Upper lobe of left lung (tissue), 6 donors: ENCODE measurements around the gene FOXJ2. TPM values are rescaled to one million over a fixed set of nuclear protein-coding genes. Genes with fewer than 3 reads are reported as not detected.
"Not testable (repeated sequence)": the region's sequence is repeated elsewhere in the genome, so short reads cannot be mapped to it uniquely, and the experiment has no call there.

Experiments used
- ATAC-seq, 2 donors: fragments of 200-7000 bp; cut with Tn5 transposase; one replicate each; pipeline ENCODE4 v1.9.1; 2022; ENCODE audit warnings: mild to moderate bottlenecking in 2 of 2, moderate library complexity in 2 of 2; ENCODE audit not compliant: low FRiP score in 2 of 2
- DNase-seq, 2 donors: peaks; one replicate each; pipeline ENCODE4 v3.0.0-alpha.2; 2019 to 2020
- H3K27ac ChIP-seq, 4 donors: fragments of 200-600 bp; sonication (generic); one replicate each; pipeline ENCODE4 v1.5.1; 2016 to 2019
- H3K27me3 ChIP-seq, 4 donors: fragments of 200-600 bp; sonication (generic); one replicate each; pipeline ENCODE4 v1.5.1; 2017 to 2019
- H3K36me3 ChIP-seq, 4 donors: fragments of 200-600 bp; sonication (generic); one replicate each; pipeline ENCODE4 v1.5.1; 2016 to 2019
- H3K4me1 ChIP-seq, 4 donors: fragments of 200-600 bp; sonication (generic); one replicate each; pipeline ENCODE4 v1.5.1; 2018 to 2019
- H3K4me3 ChIP-seq, 4 donors: fragments of 200-600 bp; sonication (generic); one replicate each; pipeline ENCODE4 v1.5.1; 2017 to 2019; ENCODE audit warnings: mild to moderate bottlenecking in 2 of 4, moderate library complexity in 1 of 4
- H3K9me3 ChIP-seq, 4 donors: fragments of 200-600 bp; sonication (generic); one replicate each; pipeline ENCODE4 v1.5.1; 2018 to 2019
- EP300 ChIP-seq, 4 donors: sonication (generic); formaldehyde crosslinking; IDR thresholded peaks; one replicate each; pipeline ENCODE4 v1.5.1; 2017; ENCODE audit warnings: antibody characterized with exemption in 4 of 4, control low read depth in 2 of 4
- POLR2A ChIP-seq, 4 donors: fragments of 450-650 bp; IDR thresholded peaks; one replicate each; pipeline ENCODE4 v1.5.1; 2016 to 2017; ENCODE audit warnings: antibody characterized with exemption in 4 of 4, mild to moderate bottlenecking in 2 of 4
- POLR2AphosphoS5 ChIP-seq, 2 donors: sonication (generic); formaldehyde crosslinking; IDR thresholded peaks; one replicate each; pipeline ENCODE4 v1.5.1; 2017; ENCODE audit warnings: antibody characterized with exemption in 2 of 2
- WGBS, 2 donors: methylation state at CpG; one replicate each; pipeline ENCODE4 v1.1.5; 2017 to 2018; 5-methylcytosine and 5-hydroxymethylcytosine counted together
- total RNA-seq, 6 donors: library from RNA; depleted of rRNA in 4 of 6; stranded (reverse); fragments of >200 nt in 4 of 6; gene quantifications; one replicate each; pipeline versions ENCODE4 v1.1.0 to v1.2.1, GENCODE V29; 2016 to 2021
- TF ChIP-seq, protein P1 (sequence below), 6 experiments: fragments of 450-650 bp in 4 of 6; fragments of 200-600 bp in 2 of 6; sonication (generic) in 2 of 6; IDR thresholded peaks; one replicate each; pipeline ENCODE4 v1.5.1; 2016 to 2019; ENCODE audit warnings: antibody characterized with exemption in 6 of 6
- donor health status: DM: no; HTN: no; CAD: no; lungs with moderate emphysema.
- donor health status: DM: no; HTN: yes; CAD: no; lungs with severe emphysema.

Gene FOXJ2
- 10 to 100 TPM; 14.7 to 25.1 (median 18.4) TPM for total RNA-seq

DNA sequence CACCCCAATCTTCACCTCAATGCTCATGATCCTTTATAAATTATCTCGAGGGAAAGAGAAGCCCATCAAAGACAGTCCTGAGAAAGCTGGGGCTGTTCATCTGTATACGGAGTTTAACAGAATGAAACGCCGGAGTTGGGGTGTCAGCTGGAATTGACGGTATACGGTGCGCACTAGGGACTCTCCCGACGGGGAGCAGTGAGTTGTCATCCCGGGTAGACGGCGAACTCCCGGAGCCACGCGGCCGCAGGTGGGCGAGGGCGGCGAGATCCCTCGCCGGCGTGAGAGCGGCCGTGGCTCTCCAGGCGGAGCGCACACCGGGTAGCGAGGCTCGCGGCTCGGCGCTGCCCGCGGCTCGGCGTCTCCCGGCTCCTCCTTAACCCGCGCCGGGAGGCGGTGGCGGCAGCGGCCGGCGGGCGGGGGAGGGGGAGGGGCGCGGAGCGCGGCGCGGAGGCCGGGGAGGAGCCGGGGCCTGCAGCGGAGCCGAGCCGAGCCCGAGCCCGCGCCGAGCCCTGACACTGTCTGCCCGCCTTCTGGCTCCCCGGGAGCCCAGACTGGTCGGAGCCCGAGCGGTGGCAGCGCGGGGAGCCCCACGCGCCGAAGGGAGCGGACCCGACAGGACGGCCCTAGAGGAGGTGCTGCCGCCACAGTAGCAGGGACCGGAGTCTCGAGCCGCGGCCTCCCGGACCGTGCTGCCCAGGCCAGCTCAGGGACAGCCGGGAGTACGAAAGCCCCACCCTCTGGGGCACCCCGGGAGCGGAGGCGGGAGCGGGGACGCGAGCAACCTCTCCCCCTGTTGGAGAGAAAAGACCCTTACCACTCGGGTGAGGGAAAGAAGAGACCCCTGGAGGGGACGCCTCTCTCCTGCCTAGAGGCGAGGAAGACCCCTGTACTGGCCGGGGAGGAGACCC is at the start of gene FOXJ2:
Gene FOXJ2 (plus strand): TSS at position 475 of the 911 bp plus-strand sequence. CDS start 7,117 bp downstream, outside the sequence.
- ATAC-seq (peak; percentile 91 to 97), DNase-seq (peak; percentile 81 to 98)
- no peaks in the 10 kb centered on the region for H3K9me3 ChIP-seq
- no peaks in the 10 kb centered on the region for H3K36me3 ChIP-seq
- H3K4me3 ChIP-seq: peak within 1 kb of the TSS; percentile 68 to 95 (median 80)
- TF ChIP-seq, protein P1, sequence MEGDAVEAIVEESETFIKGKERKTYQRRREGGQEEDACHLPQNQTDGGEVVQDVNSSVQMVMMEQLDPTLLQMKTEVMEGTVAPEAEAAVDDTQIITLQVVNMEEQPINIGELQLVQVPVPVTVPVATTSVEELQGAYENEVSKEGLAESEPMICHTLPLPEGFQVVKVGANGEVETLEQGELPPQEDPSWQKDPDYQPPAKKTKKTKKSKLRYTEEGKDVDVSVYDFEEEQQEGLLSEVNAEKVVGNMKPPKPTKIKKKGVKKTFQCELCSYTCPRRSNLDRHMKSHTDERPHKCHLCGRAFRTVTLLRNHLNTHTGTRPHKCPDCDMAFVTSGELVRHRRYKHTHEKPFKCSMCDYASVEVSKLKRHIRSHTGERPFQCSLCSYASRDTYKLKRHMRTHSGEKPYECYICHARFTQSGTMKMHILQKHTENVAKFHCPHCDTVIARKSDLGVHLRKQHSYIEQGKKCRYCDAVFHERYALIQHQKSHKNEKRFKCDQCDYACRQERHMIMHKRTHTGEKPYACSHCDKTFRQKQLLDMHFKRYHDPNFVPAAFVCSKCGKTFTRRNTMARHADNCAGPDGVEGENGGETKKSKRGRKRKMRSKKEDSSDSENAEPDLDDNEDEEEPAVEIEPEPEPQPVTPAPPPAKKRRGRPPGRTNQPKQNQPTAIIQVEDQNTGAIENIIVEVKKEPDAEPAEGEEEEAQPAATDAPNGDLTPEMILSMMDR (IDR thresholded peaks at IDR 0.05): peak in 3 of 6 experiments; percentile 9 to 15 (median 15)
- no peak for TF ChIP-seq EP300 (IDR thresholded peaks at IDR 0.05)
- peak; percentile 45 to 69 for TF ChIP-seq POLR2AphosphoS5 (IDR thresholded peaks at IDR 0.05)
- TF ChIP-seq POLR2A (IDR thresholded peaks at IDR 0.05): peak in 3 of 4 donors; percentile 84 to 87 (median 85)
- peak within 1 kb of the TSS; percentile 93 to 99 (median 96) for H3K27ac ChIP-seq
- no peaks in the 10 kb centered on the region for H3K27me3 ChIP-seq
- H3K4me1 ChIP-seq: peaks cover 43 to 49% (median 45%) of the 10 kb centered on the region in 4 donors
- 0 to 1% methylated on average over 16 to 53 of the region's 93 CpGs for WGBS, 2 donors

DNA sequence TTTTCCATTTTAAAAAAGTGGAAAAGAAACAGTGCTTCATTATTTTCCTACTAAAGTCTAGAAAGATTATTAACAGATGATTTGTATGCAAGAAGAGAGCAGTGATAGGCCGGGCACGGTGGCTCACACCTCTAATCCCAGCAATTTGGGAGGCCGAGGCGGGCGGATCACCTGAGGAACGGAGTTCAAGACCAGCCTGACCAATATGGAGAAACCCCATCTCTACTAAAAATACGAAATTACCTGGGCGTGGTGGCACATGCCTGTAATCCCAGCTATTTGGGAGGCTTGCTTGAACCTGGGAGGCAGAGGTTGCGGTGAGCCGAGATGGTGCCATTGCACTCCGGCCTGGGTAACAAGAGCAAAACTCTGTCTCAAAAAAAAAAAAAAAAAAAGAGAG is 49.5 kb upstream of the FOXJ2 start:
- 85 to 92% methylated on average over 11 of the region's 11 CpGs for WGBS, 2 donors

GRCh38 chr12:7983460-7983859 is 49.1 kb upstream of the FOXJ2 start:
- not testable (repeated sequence) for H3K9me3 ChIP-seq, H3K36me3 ChIP-seq, H3K27ac ChIP-seq, ATAC-seq, H3K4me1 ChIP-seq, H3K27me3 ChIP-seq, DNase-seq, H3K4me3 ChIP-seq
- 87 to 95% methylated on average over 1 of the region's 1 CpG for WGBS, 2 donors

More for the DNA sequence above, 49.5 kb upstream of the FOXJ2 start:
- H3K4me3 ChIP-seq, H3K27ac ChIP-seq, H3K27me3 ChIP-seq, H3K9me3 ChIP-seq, H3K36me3 ChIP-seq, DNase-seq, ATAC-seq, H3K4me1 ChIP-seq: not testable (repeated sequence)

DNA sequence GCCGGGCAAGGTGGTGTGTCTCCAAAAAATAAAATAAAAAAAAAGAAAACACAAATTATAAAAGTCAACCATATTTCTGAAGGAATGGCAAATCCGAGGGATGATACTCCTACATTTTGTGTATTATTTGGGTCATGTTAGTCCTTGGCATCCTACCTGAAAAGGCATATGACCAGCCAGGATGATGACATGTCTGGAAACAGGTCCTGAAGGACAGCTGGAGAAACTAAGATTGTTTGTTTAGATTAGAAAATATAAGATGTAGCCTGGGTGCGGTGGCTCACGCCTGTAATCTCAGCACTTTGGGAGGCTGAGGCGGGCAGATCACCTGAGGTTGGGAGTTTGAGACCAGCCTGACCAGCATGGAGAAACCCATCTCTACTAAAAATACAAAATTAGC is 47.6 kb upstream of the FOXJ2 start:
- WGBS, 2 donors: 91 to 98% methylated on average over 5 of the region's 5 CpGs
- H3K9me3 ChIP-seq: no peaks in the 10 kb centered on the region
- ATAC-seq: no peak

DNA sequence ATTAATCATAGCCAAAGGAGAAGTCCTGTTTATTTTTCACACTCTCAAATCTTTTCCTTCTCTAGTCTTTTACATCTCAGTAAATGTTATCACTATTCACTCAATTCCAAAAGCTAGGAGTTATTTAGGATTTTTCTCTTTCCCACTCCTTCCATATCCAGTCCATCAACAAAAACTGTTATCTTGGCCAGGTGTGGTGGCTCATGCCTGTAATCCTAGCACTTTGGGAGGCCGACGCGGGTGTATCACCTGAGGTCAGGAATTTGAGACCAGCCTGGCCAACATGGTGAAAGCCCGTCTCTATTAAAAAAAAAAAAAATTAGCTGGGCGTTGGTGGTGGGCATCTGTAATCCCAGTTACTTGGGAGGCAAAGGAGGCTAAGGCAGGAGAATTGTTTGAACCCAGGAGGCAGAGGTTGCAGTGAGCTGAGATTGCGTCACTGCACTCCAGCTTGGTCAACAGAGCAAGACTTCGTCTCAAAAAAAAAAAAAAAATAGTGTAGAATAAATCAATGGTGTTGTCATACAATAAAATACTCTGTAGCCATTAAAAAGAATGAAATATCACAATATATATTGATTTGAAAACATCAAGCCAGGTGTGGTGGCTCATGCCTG is 46.6 kb upstream of the FOXJ2 start:
- TF ChIP-seq, protein P1 (IDR thresholded peaks at IDR 0.05): no peak
- TF ChIP-seq POLR2A (IDR thresholded peaks at IDR 0.05): no peak
- TF ChIP-seq EP300 (IDR thresholded peaks at IDR 0.05): no peak
- no peak for ATAC-seq
- H3K27me3 ChIP-seq: no peaks in the 10 kb centered on the region
- 85% methylated on average over 7 of the region's 7 CpGs for WGBS, 2 donors
- peak overlapping the region in 1 of 4 donors; percentile 30 for H3K27ac ChIP-seq
- peaks cover 4 to 29% (median 22%) of the 10 kb centered on the region in 4 donors for H3K4me1 ChIP-seq
- H3K4me3 ChIP-seq: no peak overlapping the region
- no peaks in the 10 kb centered on the region for H3K9me3 ChIP-seq
- no peak for DNase-seq
- no peaks in the 10 kb centered on the region for H3K36me3 ChIP-seq

More for the DNA sequence above, 47.6 kb upstream of the FOXJ2 start:
- no peak for DNase-seq
- TF ChIP-seq EP300 (IDR thresholded peaks at IDR 0.05): no peak
- TF ChIP-seq, protein P1 (IDR thresholded peaks at IDR 0.05): no peak
- TF ChIP-seq POLR2AphosphoS5 (IDR thresholded peaks at IDR 0.05): no peak
- TF ChIP-seq POLR2A (IDR thresholded peaks at IDR 0.05): no peak
- Histone ChIP-seq H3K4me3 (no peak overlapping the region), H3K4me1 (peaks cover 4 to 19% (median 14%) of the 10 kb centered on the region in 4 donors), H3K36me3 (no peaks in the 10 kb centered on the region), H3K27ac (no peak overlapping the region), H3K27me3 (no peaks in the 10 kb centered on the region)
